KMS-11 (cell line): ENCODE results near the gene PDK1.
A peak's percentile ranks its signal among the peaks of the same experiment; 100 is the strongest.
"Not testable (repeated sequence)": the region's sequence is repeated elsewhere in the genome, so short reads cannot be mapped to it uniquely, and the experiment has no call there.

Experiments
- H2AFZ ChIP-seq: fragments of 200-600 bp; sonication (generic); 2 replicates; pipeline ENCODE4 v1.6.1; 2016; ENCODE audit warnings: antibody characterized with exemption, mixed run types, low read depth
- H3K27ac ChIP-seq: fragments of 200-600 bp; sonication (generic); 2 replicates; pipeline ENCODE4 v1.6.1; 2016; ENCODE audit warnings: mild to moderate bottlenecking, mixed run types
- H3K27me3 ChIP-seq: fragments of 200-600 bp; sonication (generic); 2 replicates; pipeline ENCODE4 v1.6.1; 2017; ENCODE audit warnings: mild to moderate bottlenecking, low read depth, mixed run types, moderate library complexity; ENCODE audit not compliant: insufficient read depth
- H3K36me3 ChIP-seq: fragments of 200-600 bp; sonication (generic); 2 replicates; pipeline ENCODE4 v1.6.1; 2017; ENCODE audit warnings: mild to moderate bottlenecking, mixed run types; ENCODE audit not compliant: insufficient read depth
- H3K4me1 ChIP-seq: fragments of 200-600 bp; sonication (generic); 2 replicates; pipeline ENCODE4 v1.6.1; 2016; ENCODE audit warnings: mild to moderate bottlenecking, low read depth, mixed run types; ENCODE audit not compliant: poor library complexity, severe bottlenecking
- H3K4me2 ChIP-seq: fragments of 200-600 bp; sonication (generic); 2 replicates; pipeline ENCODE4 v1.7.0; 2016; ENCODE audit warnings: mild to moderate bottlenecking, mixed run types
- H3K4me3 ChIP-seq: fragments of 200-600 bp; sonication (generic); IDR thresholded peaks from 2 replicates; pipeline ENCODE4 v1.6.1; 2017; ENCODE audit warnings: low read depth, low read length, mixed read lengths; ENCODE audit not compliant: insufficient read depth
- H3K79me2 ChIP-seq: fragments of 200-600 bp; sonication (generic); 2 replicates; pipeline ENCODE4 v1.6.1; 2016; ENCODE audit warnings: low read depth, mixed run types; ENCODE audit not compliant: insufficient read depth
- H3K9ac ChIP-seq: fragments of 200-600 bp; sonication (generic); 2 replicates; pipeline ENCODE4 v1.6.1; 2016; ENCODE audit warnings: mild to moderate bottlenecking, mixed run types
- H4K20me1 ChIP-seq: fragments of 200-600 bp; sonication (generic); 2 replicates; pipeline ENCODE4 v1.6.1; 2016; ENCODE audit warnings: mild to moderate bottlenecking, mixed run types; ENCODE audit not compliant: insufficient read depth
- CTCF ChIP-seq: fragments of 200-600 bp; sonication (generic); conservative IDR thresholded peaks from 2 replicates; pipeline ENCODE4 v1.6.1; 2017; ENCODE audit warnings: low read depth, mild to moderate bottlenecking, antibody characterized with exemption, low read length, moderate library complexity, mixed read lengths

The PDK1 gene

GRCh38 chr2:172588931-172589330, 33.0 kb downstream of the PDK1 start:
- Histone ChIP-seq H3K27ac (peak overlapping the region; percentile 79), H3K4me1 (peaks cover 67% of the 10 kb centered on the region), H4K20me1 (no peaks in the 10 kb centered on the region), H3K36me3 (peaks cover 5% of the 10 kb centered on the region; the same call in 1 of the 2 replicates), H3K9ac (peak overlapping the region; percentile 11; the same call in 1 of the 2 replicates), H3K4me3 (peak overlapping the region; percentile 25), H3K27me3 (no peaks in the 10 kb centered on the region), H3K4me2 (peak overlapping the region; percentile 47), H2AFZ (peak overlapping the region; percentile 10; the same call in 1 of the 2 replicates), H3K79me2 (no peaks in the 10 kb centered on the region)
- no peak for TF ChIP-seq CTCF

- H2AFZ ChIP-seq, H3K4me3 ChIP-seq, H3K4me2 ChIP-seq, H3K79me2 ChIP-seq, H3K27me3 ChIP-seq, H3K9ac ChIP-seq, H3K27ac ChIP-seq, H4K20me1 ChIP-seq: not testable (repeated sequence)
- peaks cover 12% of the 10 kb centered on the region; the same call in 1 of the 2 replicates for H3K36me3 ChIP-seq
- peaks cover 67% of the 10 kb centered on the region for H3K4me1 ChIP-seq
Measured at GRCh38 chr2:172591386-172591785, 35.5 kb downstream of the PDK1 start.

- peaks cover 66% of the 10 kb centered on the region for H3K4me1 ChIP-seq
- peaks cover 12% of the 10 kb centered on the region; the same call in 1 of the 2 replicates for H3K36me3 ChIP-seq
- H3K27me3 ChIP-seq, H3K79me2 ChIP-seq, H3K27ac ChIP-seq, H2AFZ ChIP-seq, H3K4me2 ChIP-seq, H3K4me3 ChIP-seq, H3K9ac ChIP-seq, H4K20me1 ChIP-seq: not testable (repeated sequence)
Measured at GRCh38 chr2:172592190-172592589, 36.3 kb downstream of the PDK1 start.

- Histone ChIP-seq H3K9ac (peak overlapping the region; percentile 77), H2AFZ (peak overlapping the region; percentile 20; the same call in 1 of the 2 replicates), H4K20me1 (no peaks in the 10 kb centered on the region), H3K27ac (peak overlapping the region; percentile 98), H3K4me3 (peak overlapping the region; percentile 25), H3K4me1 (peaks cover 78% of the 10 kb centered on the region), H3K36me3 (peaks cover 7% of the 10 kb centered on the region; the same call in 1 of the 2 replicates), H3K27me3 (no peaks in the 10 kb centered on the region), H3K79me2 (no peaks in the 10 kb centered on the region), H3K4me2 (peak overlapping the region; percentile 75)
- TF ChIP-seq CTCF = no peak
Measured at GRCh38 chr2:172596776-172597175, 40.9 kb downstream of the PDK1 start.

GRCh38 chr2:172597176-172597842, 41.4 kb downstream of the PDK1 start:
- Histone ChIP-seq H3K36me3 (peaks cover 7% of the 10 kb centered on the region; the same call in 1 of the 2 replicates), H3K27ac (peak overlapping the region; percentile 98), H4K20me1 (no peaks in the 10 kb centered on the region), H3K4me3 (peak overlapping the region; percentile 25), H3K4me1 (peaks cover 78% of the 10 kb centered on the region), H3K9ac (peak overlapping the region; percentile 77), H2AFZ (peak overlapping the region; percentile 20; the same call in 1 of the 2 replicates), H3K4me2 (peak overlapping the region; percentile 75), H3K27me3 (no peaks in the 10 kb centered on the region), H3K79me2 (no peaks in the 10 kb centered on the region)
- no peak for TF ChIP-seq CTCF
